Activated naive CD8-positive, alpha-beta T cell treated with anti-CD3 and anti-CD28 coated beads for 36 hours (primary cell): Measurements from ENCODE around the gene TCF19. TPM values are rescaled to one million over a fixed set of nuclear protein-coding genes. Genes with fewer than 3 reads are reported as not detected.
"Not testable (repeated sequence)": the region's sequence is repeated elsewhere in the genome, so short reads cannot be mapped to it uniquely, and the experiment has no call there.

ENCODE experiments used
- DNase-seq: peaks from one replicate; pipeline ENCODE4 v3.0.0; 2021
- H3K27ac Mint-ChIP-seq: one replicate; pipeline ENCODE4 v1.8.0; 2022; ENCODE audit warnings: mild to moderate bottlenecking, moderate library complexity, mixed read lengths
- H3K27me3 Mint-ChIP-seq: one replicate; pipeline ENCODE4 v1.8.0; 2022; ENCODE audit warnings: mild to moderate bottlenecking, mixed read lengths
- H3K36me3 Mint-ChIP-seq: one replicate; pipeline ENCODE4 v1.8.0; 2021; ENCODE audit warnings: mild to moderate bottlenecking, mixed read lengths
- H3K4me1 Mint-ChIP-seq: one replicate; pipeline ENCODE4 v1.8.0; 2021; ENCODE audit warnings: mixed read lengths
- H3K4me3 Mint-ChIP-seq: one replicate; pipeline ENCODE4 v1.8.0; 2022; ENCODE audit warnings: mild to moderate bottlenecking, moderate library complexity, mixed read lengths
- H3K9me3 Mint-ChIP-seq: one replicate; pipeline ENCODE4 v1.8.0; 2022; ENCODE audit warnings: mixed read lengths
- total RNA-seq, 2 experiments: library from RNA; stranded (reverse); gene quantifications; one replicate each; pipeline ENCODE4 v1.2.3, GENCODE V29; 2021

The TCF19 gene
- total RNA-seq, 2 experiments from 2014 or later: 86.1 to 89.8 TPM

DNA sequence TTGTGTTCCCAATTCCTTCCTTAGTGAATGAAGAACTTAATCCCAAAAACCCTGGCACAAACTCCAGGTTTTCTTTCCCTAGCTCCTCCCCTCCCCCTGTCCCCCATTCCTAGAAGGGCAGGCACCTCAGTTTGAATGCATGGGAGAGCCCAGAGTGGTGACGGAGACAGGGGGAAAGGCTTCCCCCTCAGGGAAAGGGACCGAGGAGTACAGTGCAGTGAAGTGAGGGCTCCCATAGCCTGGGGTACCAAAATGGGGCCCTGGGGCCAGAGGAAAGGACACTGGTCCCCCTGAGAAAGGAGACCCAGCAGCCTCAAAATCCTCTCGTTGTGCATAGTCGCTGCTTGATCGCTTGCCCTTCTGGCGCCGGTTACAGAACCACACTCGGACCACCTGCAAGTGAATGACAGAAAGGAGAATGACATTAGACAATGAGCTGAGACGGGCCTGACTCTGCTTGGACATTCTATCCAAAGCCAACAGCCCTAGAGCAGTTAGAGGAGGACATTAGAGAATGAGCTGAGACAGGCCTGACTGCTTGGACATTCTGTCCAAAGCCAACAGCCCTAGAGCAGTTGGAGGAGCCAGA lies 6.2 kb downstream of the TCF19 start:
- H3K27ac Mint-ChIP-seq, H3K9me3 Mint-ChIP-seq, H3K4me3 Mint-ChIP-seq, H3K27me3 Mint-ChIP-seq, DNase-seq: not testable (repeated sequence)
- H3K4me1 Mint-ChIP-seq: peaks cover 30% of the 10 kb centered on the region
- H3K36me3 Mint-ChIP-seq: peaks cover 30% of the 10 kb centered on the region

DNA sequence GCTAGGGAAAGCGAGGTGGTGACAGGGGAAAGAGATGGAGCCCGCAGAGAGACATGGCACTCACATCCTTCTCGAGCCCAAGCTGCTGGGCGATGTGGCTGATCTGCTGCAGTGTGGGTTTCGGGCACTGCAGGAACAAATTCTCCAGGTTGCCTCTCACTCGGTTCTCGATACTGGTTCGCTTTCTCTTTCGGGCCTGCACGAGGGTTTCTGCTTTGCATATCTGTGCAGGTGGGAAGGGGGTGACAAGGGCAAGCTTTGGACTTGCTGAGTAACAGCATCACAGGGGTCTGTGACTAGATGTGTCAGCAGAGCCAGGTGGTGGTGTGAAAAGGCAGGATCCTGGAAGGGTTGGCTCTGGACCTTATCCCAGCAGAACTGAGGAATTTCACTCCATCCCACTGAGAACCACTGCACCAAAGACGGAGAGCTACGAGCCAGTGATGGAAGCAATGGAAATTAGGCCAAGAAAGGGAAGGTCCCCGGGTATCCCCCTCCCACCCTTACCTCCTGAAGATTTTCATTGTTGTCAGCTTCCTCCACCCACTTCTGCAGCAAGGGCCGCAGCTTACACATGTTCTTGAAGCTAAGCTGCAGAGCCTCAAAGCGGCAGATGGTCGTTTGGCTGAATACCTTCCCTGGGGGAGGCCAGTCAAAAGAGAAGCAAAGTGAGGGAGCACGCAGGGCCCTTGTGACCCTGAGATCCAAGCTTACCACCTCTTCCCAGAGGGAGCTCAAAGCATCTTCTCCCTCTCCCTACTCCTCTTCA lies 6.9 kb downstream of the TCF19 start:
- H3K4me1 Mint-ChIP-seq: peaks cover 25% of the 10 kb centered on the region
- not testable (repeated sequence) for H3K9me3 Mint-ChIP-seq, H3K27me3 Mint-ChIP-seq

DNA sequence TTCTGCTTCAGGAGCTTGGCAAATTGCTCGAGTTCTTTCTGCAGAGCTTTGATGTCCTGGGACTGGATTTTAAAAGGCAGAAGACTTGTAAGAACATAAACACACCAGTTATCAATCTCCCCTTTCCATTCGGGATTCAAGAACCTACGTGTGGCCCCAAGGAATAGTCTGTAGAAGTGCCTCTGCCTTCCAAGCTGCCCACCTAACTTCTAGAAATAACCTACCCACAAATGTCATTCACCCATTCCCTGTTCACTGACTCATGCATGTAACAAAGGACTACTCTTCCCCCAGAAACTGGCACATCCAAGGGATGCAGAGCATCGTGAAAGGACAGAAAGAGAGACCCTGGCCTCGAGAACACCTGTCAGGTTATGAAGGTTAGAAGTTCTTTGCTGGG lies 7.6 kb downstream of the TCF19 start:
- no peaks in the 10 kb centered on the region for H3K27me3 Mint-ChIP-seq
- H3K4me1 Mint-ChIP-seq: peaks cover 21% of the 10 kb centered on the region
- peaks cover 20% of the 10 kb centered on the region for H3K36me3 Mint-ChIP-seq
- DNase-seq: no peak
- no peaks in the 10 kb centered on the region for H3K9me3 Mint-ChIP-seq
- H3K4me3 Mint-ChIP-seq: no peak overlapping the region
- no peak overlapping the region for H3K27ac Mint-ChIP-seq

More for the DNA sequence above, 6.9 kb downstream of the TCF19 start:
- H3K27ac Mint-ChIP-seq, DNase-seq, H3K4me3 Mint-ChIP-seq: not testable (repeated sequence)
- peaks cover 24% of the 10 kb centered on the region for H3K36me3 Mint-ChIP-seq

DNA sequence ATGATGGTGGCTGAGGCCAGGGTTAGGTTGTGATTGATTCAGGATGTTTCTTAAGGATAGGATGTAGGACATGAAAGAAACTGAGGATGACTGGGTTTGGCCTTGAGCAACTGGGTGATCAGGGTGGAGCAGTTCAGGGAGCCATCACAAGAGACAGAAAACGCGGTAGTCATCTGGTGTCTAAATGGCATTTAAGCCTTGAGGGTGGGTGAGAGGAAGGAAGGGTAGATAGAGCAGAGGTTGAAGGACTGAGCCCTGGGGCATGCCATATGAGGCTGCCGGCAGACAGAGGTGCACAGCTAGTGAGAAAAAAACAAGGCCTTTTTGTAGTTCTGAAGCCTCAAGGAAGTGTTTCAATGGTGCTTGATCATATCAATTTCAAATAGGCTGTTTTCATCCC lies 10.2 kb downstream of the TCF19 start:
- Mint-ChIP-seq H3K9me3 (no peaks in the 10 kb centered on the region), H3K4me3 (no peak overlapping the region)
- DNase-seq: no peak

DNA sequence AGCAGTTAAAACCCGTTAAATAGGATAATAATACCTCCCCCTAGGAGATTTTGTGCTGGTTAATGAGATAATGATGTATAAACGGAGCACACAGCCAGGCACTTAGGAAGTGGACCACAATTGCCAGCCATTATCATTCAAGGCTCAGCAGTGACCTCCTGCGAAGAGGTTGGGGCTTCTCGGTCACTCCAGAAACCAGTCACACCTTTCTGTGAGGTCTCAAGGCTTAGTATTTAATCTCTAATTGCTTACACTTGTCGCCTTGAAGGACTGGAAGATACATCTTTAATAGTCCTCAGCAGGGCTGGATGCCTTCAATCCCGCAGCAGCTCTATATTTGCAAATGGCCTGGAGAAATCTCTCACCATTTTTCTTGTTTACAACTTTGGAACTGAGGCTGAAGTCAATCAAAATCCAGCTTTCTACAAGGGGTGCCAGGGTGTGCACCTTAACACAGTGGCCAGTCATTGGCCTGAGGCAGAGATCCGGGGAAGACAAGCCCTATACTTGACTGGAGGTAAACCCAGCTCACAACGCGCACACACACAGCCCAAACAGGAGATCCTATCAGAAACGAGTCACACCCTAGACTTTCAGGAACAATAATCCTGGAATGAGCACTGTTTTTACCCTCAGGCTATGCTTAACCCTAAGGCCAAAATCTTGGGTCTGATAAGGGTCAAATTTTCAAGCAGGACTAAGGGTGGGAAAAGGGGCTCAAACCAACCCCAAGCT lies 10.9 kb downstream of the TCF19 start:
- H3K36me3 Mint-ChIP-seq: peaks cover 4% of the 10 kb centered on the region
- H3K4me3 Mint-ChIP-seq: no peak overlapping the region
- no peaks in the 10 kb centered on the region for H3K9me3 Mint-ChIP-seq
- H3K27ac Mint-ChIP-seq: no peak overlapping the region
- peaks cover 5% of the 10 kb centered on the region for H3K4me1 Mint-ChIP-seq
- H3K27me3 Mint-ChIP-seq: no peaks in the 10 kb centered on the region
- DNase-seq: no peak

More for the DNA sequence above, 10.2 kb downstream of the TCF19 start:
- H3K27ac Mint-ChIP-seq: peak overlapping the region; percentile 40
- H3K27me3 Mint-ChIP-seq: no peaks in the 10 kb centered on the region
- H3K4me1 Mint-ChIP-seq: peaks cover 11% of the 10 kb centered on the region
- peaks cover 4% of the 10 kb centered on the region for H3K36me3 Mint-ChIP-seq

DNA sequence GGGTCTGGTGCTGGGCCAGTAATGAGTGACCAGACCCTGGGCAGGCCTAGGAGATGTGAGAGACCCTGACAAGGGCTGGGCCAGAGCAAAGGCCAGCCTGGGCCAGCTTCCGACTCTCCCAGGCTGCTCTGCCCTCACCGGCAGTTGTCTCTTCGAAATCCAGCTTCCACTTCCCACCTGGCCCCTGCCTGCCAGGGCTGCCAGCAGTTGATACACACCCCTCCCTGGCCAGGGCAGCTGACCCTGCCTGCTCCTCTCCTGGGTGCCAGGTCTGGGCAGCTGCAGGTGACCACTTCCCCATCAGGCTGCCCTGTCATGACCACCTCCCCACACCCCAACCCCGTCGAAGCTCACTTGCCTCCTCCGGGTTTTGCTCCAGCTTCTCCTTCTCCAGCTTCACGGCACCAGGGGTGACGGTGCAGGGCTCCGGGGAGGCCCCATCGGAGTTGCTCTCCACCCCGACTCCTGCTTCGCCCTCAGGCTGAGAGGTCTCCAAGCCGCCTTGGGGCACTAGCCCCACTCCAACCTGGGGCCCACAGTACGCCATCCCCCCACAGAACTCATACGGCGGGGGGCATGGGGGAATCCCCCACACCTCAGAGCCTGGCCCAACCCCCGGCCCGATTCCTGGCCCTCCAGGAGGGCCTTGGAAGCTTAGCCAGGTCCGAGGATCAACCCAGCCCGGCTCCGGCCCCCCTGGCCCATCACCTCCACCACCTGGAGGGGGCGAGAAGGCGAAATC lies 11.6 kb downstream of the TCF19 start:
- H3K27ac Mint-ChIP-seq, H3K36me3 Mint-ChIP-seq, H3K9me3 Mint-ChIP-seq, DNase-seq, H3K4me3 Mint-ChIP-seq, H3K27me3 Mint-ChIP-seq, H3K4me1 Mint-ChIP-seq: not testable (repeated sequence)

DNA sequence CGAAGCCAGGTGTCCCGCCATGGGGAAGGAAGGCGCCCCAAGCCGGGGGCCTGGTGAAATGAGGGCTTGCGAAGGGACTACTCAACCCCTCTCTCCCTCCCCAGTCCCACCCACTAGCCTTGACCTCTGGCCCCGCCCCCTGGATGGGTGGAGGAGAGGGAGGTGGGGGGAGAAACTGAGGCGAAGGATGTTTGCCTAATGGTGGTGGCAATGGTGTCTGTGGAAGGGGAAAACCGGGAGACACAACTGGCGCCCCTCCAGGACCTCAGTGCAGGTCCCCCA lies 12.2 kb downstream of the TCF19 start, which contains the start of gene POU5F1:
Gene POU5F1, minus strand, starts transcription at position 83 of the 282 bp plus-strand sequence. Its CDS starts 62 bp downstream, at position 21.
- Mint-ChIP-seq H3K27ac (no peak within 1 kb of the TSS), H3K9me3 (no peaks in the 10 kb centered on the region), H3K4me1 (no peaks in the 10 kb centered on the region), H3K4me3 (no peak within 1 kb of the TSS), H3K36me3 (no peaks in the 10 kb centered on the region), H3K27me3 (no peaks in the 10 kb centered on the region)
- DNase-seq: no peak

DNA sequence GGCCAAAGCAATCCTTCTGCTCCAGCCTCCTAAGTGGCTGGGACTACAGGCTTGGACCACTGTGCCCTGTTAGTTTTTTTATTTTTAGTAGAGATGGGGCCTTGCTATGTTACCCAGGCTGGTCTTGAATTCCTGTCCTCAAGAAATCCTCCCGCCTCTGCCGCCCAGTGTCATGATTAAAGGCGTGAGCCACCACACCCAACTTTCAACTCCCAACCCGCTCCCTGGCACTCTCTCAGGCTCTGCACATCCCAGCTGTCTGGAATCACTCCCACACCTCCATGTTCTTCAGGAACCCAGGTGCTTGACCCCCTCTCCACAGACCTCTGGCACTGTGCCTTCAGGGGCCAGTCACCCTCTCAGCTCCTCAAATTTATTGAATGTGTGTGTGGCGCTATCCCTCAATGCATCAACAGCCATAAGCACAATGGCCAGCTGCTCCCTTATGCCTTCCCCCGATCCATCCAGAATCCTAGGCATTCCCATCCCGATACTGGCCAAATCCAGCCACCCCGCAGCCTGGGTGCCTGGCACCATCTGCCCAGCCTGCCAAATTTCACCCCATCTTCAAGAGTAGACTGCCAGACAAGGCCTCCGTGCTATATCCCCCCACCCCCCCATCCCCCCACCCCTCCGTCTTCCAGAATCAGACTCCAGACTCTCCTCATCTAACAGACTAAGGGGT lies 12.7 kb downstream of the TCF19 start:
- Mint-ChIP-seq H3K4me3 (no peak overlapping the region), H3K36me3 (no peaks in the 10 kb centered on the region)

DNA sequence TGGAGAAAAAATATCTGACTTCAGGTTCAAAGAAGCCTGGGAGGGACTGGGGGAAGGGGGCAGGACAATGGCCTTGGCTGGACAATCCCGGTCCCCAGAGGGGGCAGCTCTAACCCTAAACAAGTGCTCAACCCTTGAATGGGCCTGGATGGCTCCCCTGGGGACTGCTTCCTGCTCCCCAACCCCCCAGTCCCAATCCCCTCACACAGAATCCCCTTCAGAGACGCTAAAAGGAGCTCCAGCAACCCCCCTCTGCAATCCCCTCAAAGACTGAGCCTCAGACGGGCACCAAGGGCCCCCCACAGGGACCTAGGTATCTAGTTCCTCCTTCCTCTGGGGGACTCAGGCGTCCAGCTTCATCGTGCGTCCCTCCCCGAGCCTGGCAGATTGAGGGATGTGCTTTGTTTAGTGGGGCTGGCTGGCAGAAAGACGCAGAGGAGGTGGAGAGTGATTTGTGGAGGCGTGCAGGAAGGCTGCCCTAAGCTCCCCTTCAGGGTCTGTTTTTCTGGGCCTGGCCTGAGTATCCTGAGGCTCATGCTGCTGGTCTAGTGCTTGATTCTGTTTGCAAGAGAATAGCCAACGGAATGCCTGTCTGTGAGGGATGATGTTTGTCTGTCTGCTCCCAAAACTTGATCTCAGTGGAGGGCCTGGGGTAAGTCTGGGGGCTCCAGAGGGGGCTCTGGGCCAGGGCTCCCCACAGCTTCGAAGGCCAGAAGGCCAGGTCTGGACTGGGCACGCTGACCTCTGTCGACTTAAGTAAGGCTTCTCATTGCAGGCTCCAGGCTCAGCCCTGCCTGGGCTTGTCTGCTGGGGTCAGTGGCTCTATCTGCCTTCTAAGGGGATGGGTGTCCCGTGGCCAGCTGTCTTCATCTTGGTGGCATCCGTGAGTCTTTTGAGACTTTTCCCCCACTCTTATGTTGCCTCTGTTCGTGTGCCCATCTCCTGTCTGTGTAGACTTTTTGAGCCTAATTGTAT lies 13.8 kb downstream of the TCF19 start:
- no peak overlapping the region for H3K27ac Mint-ChIP-seq
- no peaks in the 10 kb centered on the region for H3K9me3 Mint-ChIP-seq
- no peak overlapping the region for H3K4me3 Mint-ChIP-seq

More for the DNA sequence above, 12.7 kb downstream of the TCF19 start:
- no peak for DNase-seq
- Mint-ChIP-seq H3K27ac (no peak overlapping the region), H3K9me3 (no peaks in the 10 kb centered on the region), H3K27me3 (no peaks in the 10 kb centered on the region), H3K4me1 (no peaks in the 10 kb centered on the region)

DNA sequence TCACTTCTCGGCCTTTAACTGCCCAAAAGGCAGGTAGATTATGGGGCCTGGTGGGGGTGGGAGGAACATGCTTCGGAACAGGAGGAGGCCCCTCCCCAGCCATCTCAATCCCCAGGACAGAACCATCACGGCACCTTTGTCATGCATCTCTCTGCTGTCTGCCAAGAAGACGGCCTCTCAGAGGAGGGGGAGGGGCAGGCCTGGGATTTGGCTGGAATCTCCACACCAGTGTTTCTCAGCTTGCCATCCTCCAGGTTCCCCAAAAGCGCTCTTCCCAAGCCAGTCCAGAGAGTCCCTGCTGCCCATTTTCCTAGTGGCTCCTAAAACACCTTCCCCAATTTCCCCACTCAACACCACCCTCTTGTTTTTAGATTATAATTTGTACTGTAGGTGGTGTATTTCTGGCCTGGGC lies 14.6 kb downstream of the TCF19 start:
- Mint-ChIP-seq H3K27me3 (no peaks in the 10 kb centered on the region), H3K9me3 (no peaks in the 10 kb centered on the region), H3K4me1 (no peaks in the 10 kb centered on the region)

More for the DNA sequence above, 13.8 kb downstream of the TCF19 start:
- Mint-ChIP-seq H3K36me3 (no peaks in the 10 kb centered on the region), H3K27me3 (no peaks in the 10 kb centered on the region), H3K4me1 (no peaks in the 10 kb centered on the region)
- no peak for DNase-seq

DNA sequence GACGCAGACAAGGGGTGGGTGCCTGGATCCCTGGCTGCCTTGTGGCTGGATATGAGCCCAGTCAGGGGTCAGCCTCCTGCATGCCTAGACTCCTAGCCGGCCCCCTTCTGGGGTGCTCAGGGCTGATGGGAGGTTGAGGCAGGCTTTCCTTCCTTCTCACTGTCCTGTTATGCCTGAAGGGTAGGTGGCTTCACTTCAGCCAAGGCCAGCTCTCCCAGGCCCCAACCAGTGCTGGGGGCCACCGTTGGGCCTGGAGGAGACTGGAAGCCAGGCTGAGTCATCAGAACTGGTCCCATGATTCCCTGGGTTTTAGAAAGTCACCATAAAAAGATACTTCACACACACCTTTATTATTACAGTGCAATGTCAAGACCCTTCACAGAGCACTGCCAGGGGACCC lies 15.0 kb downstream of the TCF19 start:
- no peaks in the 10 kb centered on the region for H3K4me1 Mint-ChIP-seq
- H3K36me3 Mint-ChIP-seq: no peaks in the 10 kb centered on the region
- no peaks in the 10 kb centered on the region for H3K9me3 Mint-ChIP-seq
- no peak for DNase-seq
- no peak overlapping the region for H3K27ac Mint-ChIP-seq
- no peaks in the 10 kb centered on the region for H3K27me3 Mint-ChIP-seq
- H3K4me3 Mint-ChIP-seq: no peak overlapping the region

More for the DNA sequence above, 14.6 kb downstream of the TCF19 start:
- H3K4me3 Mint-ChIP-seq: no peak overlapping the region
- H3K27ac Mint-ChIP-seq: no peak overlapping the region
- no peak for DNase-seq
- H3K36me3 Mint-ChIP-seq: no peaks in the 10 kb centered on the region

DNA sequence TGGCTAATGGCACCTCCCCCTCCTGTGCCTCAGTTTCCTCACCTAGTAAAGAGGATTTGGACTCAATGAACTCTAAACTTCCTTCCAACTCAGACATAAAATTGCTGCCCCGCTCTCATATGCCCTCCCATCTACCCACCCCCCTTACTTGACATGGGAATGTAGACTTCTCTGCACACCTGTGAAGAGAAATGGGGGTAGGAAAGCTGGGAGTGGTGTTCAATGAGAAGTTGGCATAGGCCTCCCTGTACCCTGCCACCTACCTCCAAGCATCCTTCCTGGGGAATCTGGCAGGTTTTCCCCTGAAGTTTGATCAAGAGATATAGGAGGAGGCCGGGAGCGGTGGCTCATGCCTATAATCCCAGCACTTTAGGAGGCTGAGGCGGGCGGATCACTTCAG lies 16.0 kb downstream of the TCF19 start:
- H3K27me3 Mint-ChIP-seq: no peaks in the 10 kb centered on the region
- H3K27ac Mint-ChIP-seq: no peak overlapping the region
- no peak for DNase-seq
- H3K4me3 Mint-ChIP-seq: no peak overlapping the region
- H3K4me1 Mint-ChIP-seq: peaks cover 5% of the 10 kb centered on the region
- no peaks in the 10 kb centered on the region for H3K36me3 Mint-ChIP-seq
- no peaks in the 10 kb centered on the region for H3K9me3 Mint-ChIP-seq

DNA sequence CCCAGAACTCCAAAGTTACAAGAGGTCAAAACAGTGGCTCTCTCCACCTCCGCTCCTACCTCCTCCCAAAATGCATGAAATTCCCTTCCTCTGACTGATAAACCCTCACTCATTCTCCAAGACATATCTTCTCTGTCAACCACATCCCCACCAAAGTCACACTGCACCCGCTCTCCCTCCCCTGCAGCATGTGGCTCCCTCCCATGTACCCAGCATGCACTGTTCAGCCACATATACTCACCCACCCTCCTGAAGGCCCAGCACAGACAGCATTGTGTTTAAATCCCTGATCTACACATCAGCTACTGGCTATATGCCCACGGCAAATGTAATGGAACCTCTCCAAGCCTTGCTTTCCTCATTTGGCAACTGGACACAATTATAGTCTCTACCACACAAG lies 17.6 kb downstream of the TCF19 start:
- Mint-ChIP-seq H3K9me3 (no peaks in the 10 kb centered on the region), H3K4me3 (no peak overlapping the region), H3K27ac (no peak overlapping the region), H3K27me3 (no peaks in the 10 kb centered on the region), H3K36me3 (no peaks in the 10 kb centered on the region), H3K4me1 (peaks cover 5% of the 10 kb centered on the region)
- DNase-seq: no peak
